ENCODE results near the gene TBPL1.

- no peak for TF ChIP-seq BCOR (IDR thresholded peaks at IDR 0.05)
- no peak for TF ChIP-seq ELF1 (tag; IDR thresholded peaks at IDR 0.05)
- no peak for TF ChIP-seq CTCF (IDR thresholded peaks at IDR 0.05 in 2 of 3, conservative IDR thresholded peaks at IDR 0.05 in 1 of 3; ENCODE audit: insufficient read depth in 2 of 3, low read depth in 1 of 3, low read length in 3 of 3)
- TF ChIP-seq PML (IDR thresholded peaks at IDR 0.05; ENCODE audit: low read length): no peak
- no peak for TF ChIP-seq PCBP1 (IDR thresholded peaks at IDR 0.05; ENCODE audit: low read depth, low read length, poor library complexity, severe bottlenecking)
- TF ChIP-seq POLR2A (conservative IDR thresholded peaks at IDR 0.05): no peak
- no peak for TF ChIP-seq E2F1 (CRISPR knock-in tag; IDR thresholded peaks at IDR 0.05)
- no peak for TF ChIP-seq TRIM28 (IDR thresholded peaks at IDR 0.05)
Measured at GRCh38 chr6:133938533-133938932, 14.5 kb upstream of the TBPL1 start.

All from K562 (cell line).